PC-9 (cell line): ENCODE data around the gene SLCO2A1. TPM values are rescaled to one million over a fixed set of nuclear protein-coding genes. Genes with fewer than 3 reads are reported as not detected.

Experiments used
- BruUV-seq: library from RNA; stranded (reverse); fragments of 400-500 nt; replicated peaks from 2 replicates; lab custom pipeline; 2021; lab: Mats Ljungman, UMichigan
- CTCF ChIA-PET: fragments of 300-600 bp; sonication (Branson Sonifier 250); formaldehyde crosslinking; loops from one replicate; lab custom pipeline; 2022; ENCODE audit warnings: antibody characterized with exemption; lab: Charles Lee
- POLR2A ChIA-PET: fragments of 300-600 bp; sonication (Branson Sonifier 250); formaldehyde crosslinking; loops from one replicate; lab custom pipeline; 2022; ENCODE audit warnings: antibody characterized with exemption; ENCODE audit not compliant: unreplicated experiment; lab: Charles Lee
- DNase-seq, 2 experiments: peaks; one replicate each; pipeline versions ENCODE4 v3.0.0 to v3.0.0-alpha.2; 2015 to 2022; ENCODE audit warnings: mixed read lengths in 1 of 2
- H2AFZ ChIP-seq: fragments of 200-600 bp; sonication (generic); 2 replicates; pipeline ENCODE4 v1.8.1; 2017; ENCODE audit warnings: antibody characterized with exemption
- H3F3A ChIP-seq: fragments of 200-600 bp; sonication (generic); 2 replicates; pipeline ENCODE4 v1.8.1; 2017; ENCODE audit warnings: antibody characterized with exemption, mild to moderate bottlenecking, low read depth; ENCODE audit not compliant: insufficient read depth
- H3K27ac ChIP-seq: fragments of 200-600 bp; sonication (generic); 2 replicates; pipeline ENCODE4 v1.6.1; 2016; ENCODE audit warnings: mixed run types
- H3K27me3 ChIP-seq: fragments of 200-600 bp; sonication (generic); 2 replicates; pipeline ENCODE4 v1.6.1; 2016; ENCODE audit warnings: low read depth, mixed run types; ENCODE audit not compliant: insufficient read depth
- H3K36me3 ChIP-seq: fragments of 200-600 bp; sonication (generic); 2 replicates; pipeline ENCODE4 v1.6.1; 2016; ENCODE audit warnings: low read depth, mixed run types
- H3K4me1 ChIP-seq: fragments of 200-600 bp; sonication (generic); replicated peaks from 2 replicates; pipeline ENCODE4 v1.6.1; 2016; ENCODE audit warnings: mixed run types; ENCODE audit not compliant: insufficient read depth
- H3K4me2 ChIP-seq: fragments of 200-600 bp; sonication (generic); 2 replicates; pipeline ENCODE4 v1.6.1; 2017; ENCODE audit warnings: mixed run types
- H3K4me3 ChIP-seq: fragments of 200-600 bp; sonication (generic); 2 replicates; pipeline ENCODE4 v1.6.1; 2016; ENCODE audit warnings: mixed run types
- H3K79me2 ChIP-seq: fragments of 200-600 bp; sonication (generic); 2 replicates; pipeline ENCODE4 v1.6.1; 2017; ENCODE audit warnings: low read depth, mixed run types
- H3K9me2 ChIP-seq: fragments of 200-600 bp; sonication (generic); 2 replicates; pipeline ENCODE4 v1.8.1; 2017; ENCODE audit warnings: mild to moderate bottlenecking; ENCODE audit not compliant: insufficient read depth
- H3K9me3 ChIP-seq: fragments of 200-600 bp; sonication (generic); 2 replicates; pipeline ENCODE4 v1.8.1; 2016; ENCODE audit warnings: low read depth; ENCODE audit not compliant: insufficient read depth
- H4K20me1 ChIP-seq: fragments of 200-600 bp; sonication (generic); 2 replicates; pipeline ENCODE4 v1.8.1; 2017; ENCODE audit not compliant: insufficient read depth
- EZH2 ChIP-seq: fragments of 200-600 bp; sonication (generic); IDR thresholded peaks from 2 replicates; pipeline ENCODE4 v1.8.0; 2017; ENCODE audit warnings: antibody characterized with exemption, low read depth
- intact Hi-C: fragments of 100-400 bp; cut with micrococcal nuclease; formaldehyde crosslinking; loops from one replicate; pipeline ENCODE4 v1.10.0; 2022; ENCODE audit not compliant: unreplicated experiment
- total RNA-seq: library from RNA; stranded (reverse); gene quantifications from 2 replicates; pipeline ENCODE4 v1.2.3, GENCODE V29; 2021
- TF ChIP-seq, protein P1 (sequence below): fragments of 200-600 bp; sonication (generic); conservative IDR thresholded peaks from 2 replicates; pipeline ENCODE4 v1.6.1; 2017; ENCODE audit warnings: mixed run types, antibody characterized with exemption, mild to moderate bottlenecking, moderate library complexity

The SLCO2A1 gene
- total RNA-seq, 1 experiment from 2014 or later: 0.44 TPM

DNA sequence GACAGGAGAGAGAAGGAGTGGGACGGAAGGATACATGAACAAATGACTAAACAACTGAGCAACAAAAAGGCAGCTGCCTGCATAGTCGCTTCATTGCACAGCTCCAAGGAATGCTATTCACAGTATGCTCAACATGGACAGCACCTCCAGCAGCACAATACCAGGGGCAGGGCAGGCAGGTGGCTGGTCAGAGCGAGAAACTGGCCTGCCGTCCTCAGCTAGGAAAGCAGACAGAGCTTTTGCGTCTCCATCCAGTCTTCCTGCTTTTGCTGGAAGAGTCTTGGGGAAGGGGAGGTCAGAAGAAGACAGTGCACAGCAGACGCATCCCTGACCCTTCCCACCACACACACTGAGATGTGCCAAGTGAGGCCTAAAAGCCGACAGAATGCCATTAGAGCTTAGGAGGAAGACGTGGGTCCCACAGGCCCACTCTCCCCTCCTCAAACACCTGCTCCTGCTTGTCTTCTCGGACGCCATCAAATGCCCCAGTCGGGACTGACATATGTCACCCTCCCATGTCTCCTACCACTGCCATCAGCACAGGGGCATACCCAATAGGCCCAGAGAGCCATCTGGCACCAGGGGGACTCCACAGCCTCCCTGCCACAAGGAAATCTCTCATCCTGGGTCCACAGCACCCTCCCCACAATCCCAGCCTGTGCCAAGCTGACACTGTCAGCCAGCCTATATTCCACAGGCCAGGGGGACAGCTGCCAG, 137.9 kb downstream of the SLCO2A1 start:
- Histone ChIP-seq H3K36me3 (no peaks in the 10 kb centered on the region), H3K27ac (no peak overlapping the region), H3K9me3 (no peaks in the 10 kb centered on the region), H3K79me2 (no peaks in the 10 kb centered on the region), H3K4me2 (no peak overlapping the region), H3K4me1 (no peaks in the 10 kb centered on the region), H3F3A (no peaks in the 10 kb centered on the region), H2AFZ (no peak overlapping the region), H3K9me2 (no peaks in the 10 kb centered on the region), H4K20me1 (no peaks in the 10 kb centered on the region), H3K27me3 (0 out of 2 replicates have a peak, but pooled peaks cover 8% of the 10 kb centered on the region), H3K4me3 (no peak overlapping the region)
- no peak for TF ChIP-seq EZH2
- TF ChIP-seq, protein P1, sequence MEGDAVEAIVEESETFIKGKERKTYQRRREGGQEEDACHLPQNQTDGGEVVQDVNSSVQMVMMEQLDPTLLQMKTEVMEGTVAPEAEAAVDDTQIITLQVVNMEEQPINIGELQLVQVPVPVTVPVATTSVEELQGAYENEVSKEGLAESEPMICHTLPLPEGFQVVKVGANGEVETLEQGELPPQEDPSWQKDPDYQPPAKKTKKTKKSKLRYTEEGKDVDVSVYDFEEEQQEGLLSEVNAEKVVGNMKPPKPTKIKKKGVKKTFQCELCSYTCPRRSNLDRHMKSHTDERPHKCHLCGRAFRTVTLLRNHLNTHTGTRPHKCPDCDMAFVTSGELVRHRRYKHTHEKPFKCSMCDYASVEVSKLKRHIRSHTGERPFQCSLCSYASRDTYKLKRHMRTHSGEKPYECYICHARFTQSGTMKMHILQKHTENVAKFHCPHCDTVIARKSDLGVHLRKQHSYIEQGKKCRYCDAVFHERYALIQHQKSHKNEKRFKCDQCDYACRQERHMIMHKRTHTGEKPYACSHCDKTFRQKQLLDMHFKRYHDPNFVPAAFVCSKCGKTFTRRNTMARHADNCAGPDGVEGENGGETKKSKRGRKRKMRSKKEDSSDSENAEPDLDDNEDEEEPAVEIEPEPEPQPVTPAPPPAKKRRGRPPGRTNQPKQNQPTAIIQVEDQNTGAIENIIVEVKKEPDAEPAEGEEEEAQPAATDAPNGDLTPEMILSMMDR: no peak
- ChIA-PET POLR2A (no interaction called here), CTCF (no interaction called here)
- no peak for DNase-seq
- intact Hi-C loops: no loop called here
- BruUV-seq: no TSS peak

GRCh38 chr3:133890972-133891644, 138.6 kb downstream of the SLCO2A1 start:
- H3K27ac ChIP-seq: no peak overlapping the region
- H3K4me1 ChIP-seq: no peaks in the 10 kb centered on the region
- intact Hi-C loops: no loop called here
- POLR2A ChIA-PET: no interaction called here
- no peaks in the 10 kb centered on the region for H3K36me3 ChIP-seq
- 0 out of 2 replicates have a peak, but pooled peaks cover 1% of the 10 kb centered on the region for H3K27me3 ChIP-seq
- CTCF ChIA-PET: no interaction called here
- H4K20me1 ChIP-seq: no peaks in the 10 kb centered on the region
- DNase-seq: no peak
- no peak for TF ChIP-seq EZH2
- TF ChIP-seq, protein P1: no peak
- no peaks in the 10 kb centered on the region for H3K79me2 ChIP-seq
- no peak overlapping the region for H3K4me3 ChIP-seq
- no peaks in the 10 kb centered on the region for H3K9me2 ChIP-seq
- no peaks in the 10 kb centered on the region for H3F3A ChIP-seq
- H3K9me3 ChIP-seq: no peaks in the 10 kb centered on the region
- H3K4me2 ChIP-seq: no peak overlapping the region
- no TSS peak for BruUV-seq
- no peak overlapping the region for H2AFZ ChIP-seq

DNA sequence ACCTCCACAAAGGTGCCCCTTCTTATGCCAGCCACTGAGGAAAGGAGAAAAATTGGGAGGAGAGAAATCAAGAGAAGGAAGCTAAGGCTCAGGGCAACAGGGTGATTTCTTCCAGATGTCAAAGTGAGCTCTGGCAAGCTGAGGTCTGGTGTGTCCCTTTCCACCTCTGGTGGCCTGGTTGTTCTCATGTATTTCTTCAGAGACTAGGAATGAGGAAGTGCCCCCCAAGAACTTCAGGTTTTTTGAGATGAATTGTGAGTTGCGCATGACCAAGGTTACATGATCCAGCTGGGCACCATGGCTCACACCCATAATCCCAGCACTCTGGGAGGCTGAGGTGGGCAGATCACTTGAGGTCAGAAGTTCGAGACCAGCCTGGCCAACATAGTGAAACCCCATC, 139.7 kb downstream of the SLCO2A1 start:
- H2AFZ ChIP-seq: no peak overlapping the region
- intact Hi-C loops: no loop called here
- H4K20me1 ChIP-seq: no peaks in the 10 kb centered on the region
- H3K27me3 ChIP-seq: 0 out of 2 replicates have a peak, but pooled peaks cover 3% of the 10 kb centered on the region
- H3K4me3 ChIP-seq: no peak overlapping the region
- POLR2A ChIA-PET: no interaction called here
- H3K36me3 ChIP-seq: no peaks in the 10 kb centered on the region
- CTCF ChIA-PET: no interaction called here
- H3F3A ChIP-seq: no peaks in the 10 kb centered on the region
- no peak overlapping the region for H3K4me2 ChIP-seq
- BruUV-seq: no TSS peak
- no peak overlapping the region for H3K27ac ChIP-seq
- no peaks in the 10 kb centered on the region for H3K9me2 ChIP-seq
- H3K9me3 ChIP-seq: no peaks in the 10 kb centered on the region
- no peak for DNase-seq
- no peaks in the 10 kb centered on the region for H3K79me2 ChIP-seq
- no peaks in the 10 kb centered on the region for H3K4me1 ChIP-seq
- TF ChIP-seq EZH2: no peak
- TF ChIP-seq, protein P1: no peak
